ENCODE measurements around the gene ZMAT3. TPM values are rescaled to one million over a fixed set of nuclear protein-coding genes. Genes with fewer than 3 reads are reported as not detected.

The ZMAT3 gene, protein sequence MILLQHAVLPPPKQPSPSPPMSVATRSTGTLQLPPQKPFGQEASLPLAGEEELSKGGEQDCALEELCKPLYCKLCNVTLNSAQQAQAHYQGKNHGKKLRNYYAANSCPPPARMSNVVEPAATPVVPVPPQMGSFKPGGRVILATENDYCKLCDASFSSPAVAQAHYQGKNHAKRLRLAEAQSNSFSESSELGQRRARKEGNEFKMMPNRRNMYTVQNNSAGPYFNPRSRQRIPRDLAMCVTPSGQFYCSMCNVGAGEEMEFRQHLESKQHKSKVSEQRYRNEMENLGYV
- total RNA-seq (2016; rRNA removed; fragmentation: Illumina TruSeq; extraction: Trizol) = 11.4 and 19.4 TPM in 2 replicates
- total RNA-seq (2016; cell fraction: cytosol; rRNA removed; fragmentation: Illumina TruSeq; extraction: Trizol; ENCODE audit: low read depth) = 0.91 and 1.2 TPM in 2 replicates
- total RNA-seq (2016; cell fraction: insoluble cytoplasmic fraction; rRNA removed; fragmentation: Illumina TruSeq; extraction: Trizol) = 10.6 and 18.6 TPM in 2 replicates
- total RNA-seq (2016; cell fraction: membrane; rRNA removed; fragmentation: Illumina TruSeq; extraction: Trizol) = 6.8 and 7.8 TPM in 2 replicates
- 17.8 and 18.6 TPM in 2 replicates for total RNA-seq (2016; cell fraction: nucleus; rRNA removed; fragmentation: Illumina TruSeq; extraction: Trizol)
- polyA plus RNA-seq (2011; rRNA removed) = 9.7 and 11.7 TPM in 2 replicates
- polyA plus RNA-seq (2011; cell fraction: cytosol; rRNA removed) = 7.1 and 7.5 TPM in 2 replicates
- polyA plus RNA-seq (2011; cell fraction: nucleus; rRNA removed) = 7.9 and 8.6 TPM in 2 replicates
- polyA plus RNA-seq (2012) = 7.2 and 8.8 TPM in 2 replicates
- polyA plus RNA-seq (2016; cell fraction: cytosol; fragmentation: Illumina TruSeq; extraction: Trizol; ENCODE audit: low read depth) = 0.79 and 1.1 TPM in 2 replicates
- polyA plus RNA-seq (2016; cell fraction: insoluble cytoplasmic fraction; fragmentation: Illumina TruSeq; extraction: Trizol; ENCODE audit: low read depth) = 19.4 and 19.5 TPM in 2 replicates
- 3.4 and 3.7 TPM in 2 replicates for polyA plus RNA-seq (2016; cell fraction: membrane; fragmentation: Illumina TruSeq; extraction: Trizol; ENCODE audit: low read depth)
- polyA plus RNA-seq (2016; cell fraction: nucleus; fragmentation: Illumina TruSeq; extraction: Trizol; ENCODE audit: insufficient read depth, low read depth) = 16.4 and 17.0 TPM in 2 replicates
- 24.1 and 69.6 TPM in 2 replicates for polyA minus RNA-seq (2011; rRNA and poly(A)+ RNA removed; ENCODE audit: low replicate concordance)
- 25.8 and 27.9 TPM in 2 replicates for polyA minus RNA-seq (2011; cell fraction: cytosol; rRNA and poly(A)+ RNA removed)
- 35.3 and 38.0 TPM in 2 replicates for polyA minus RNA-seq (2011; cell fraction: nucleus; rRNA and poly(A)+ RNA removed)
- percentile 86 among the genes with signal in this experiment for Bru-seq, nascent RNA
- BruChase-seq, experiment 1, labeled RNA remaining after a 6-hour chase = percentile 92 among the genes with signal in this experiment
- BruChase-seq, experiment 2, labeled RNA remaining after a 2-hour chase = percentile 87 among the genes with signal in this experiment
- long read RNA-seq, experiment 1, full-length matches to known transcripts = 1 of 9 reads
- long read RNA-seq, experiment 1, partial matches to known transcripts = 2 of 9 reads
- long read RNA-seq, experiment 1, other reads (novel, unspliced or antisense) = 6 of 9 reads
- long read RNA-seq, experiment 2, partial matches to known transcripts = 0 of 32 reads
- long read RNA-seq, experiment 2, other reads (novel, unspliced or antisense) = 31 of 32 reads

DNA sequence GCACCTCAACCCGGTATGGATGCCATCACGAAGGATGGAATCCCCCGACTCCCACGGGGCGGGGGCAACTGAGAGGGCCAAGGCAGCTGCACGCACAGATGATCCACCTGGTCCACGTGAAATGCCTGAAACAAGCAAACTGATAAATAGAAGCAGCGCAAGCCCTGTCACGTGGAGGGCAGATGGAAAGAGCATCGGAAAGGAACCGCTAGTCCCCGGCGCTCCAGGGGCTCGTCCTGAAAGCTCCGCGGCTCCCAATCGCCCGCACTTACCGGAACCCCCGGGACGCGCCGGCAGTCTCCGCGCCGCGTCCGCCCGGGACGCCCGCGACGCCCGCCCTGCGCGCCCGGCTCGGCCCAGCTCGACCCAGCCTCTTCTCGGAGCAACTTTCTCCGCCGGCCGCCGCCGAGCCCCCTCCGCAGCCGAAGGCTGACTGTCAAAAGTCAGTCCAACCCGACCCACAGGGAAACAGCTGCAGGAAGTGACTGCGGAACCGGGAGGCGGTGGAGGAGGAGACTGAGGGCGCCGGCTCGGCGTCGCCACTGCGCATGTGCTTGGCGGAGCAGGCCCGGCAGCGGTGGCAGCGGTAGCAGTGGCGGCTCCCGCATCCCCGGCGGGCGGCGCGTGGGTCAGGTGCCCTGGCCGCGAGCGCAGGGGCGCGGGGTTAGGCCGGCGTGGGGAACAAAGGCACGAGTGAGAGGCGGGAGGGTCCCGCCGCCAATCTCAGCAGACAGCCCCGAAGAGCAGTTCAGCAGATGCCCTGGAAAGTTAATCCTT is at the start of gene ZMAT3:
Gene ZMAT3, minus strand, starts transcription at position 487 of the 777 bp plus-strand sequence. CDS start 4,057 bp downstream, outside the sequence.
- 0% methylated on average over 9 of the region's 80 CpGs for WGBS (ENCODE audit: low lambda C conversion rate)
- Histone ChIP-seq H3K27ac (ENCODE audit: extremely low read length, insufficient read depth, low read length) (peak within 1 kb of the TSS; percentile 67), H3K9me3 (ENCODE audit: low read length) (no peaks in the 10 kb centered on the region), H3K4me2 (ENCODE audit: low read depth, low read length) (peak within 1 kb of the TSS; percentile 92), H3K9ac (ENCODE audit: insufficient read depth, low read depth, low read length) (peak within 1 kb of the TSS; percentile 71), H4K20me1 (ENCODE audit: insufficient read depth, low read length) (no peaks in the 10 kb centered on the region), H3K79me2 (ENCODE audit: insufficient read depth, low read length) (peaks cover 35% of the 10 kb centered on the region), H3K4me1 (ENCODE audit: insufficient read depth, low read length) (peaks cover 37% of the 10 kb centered on the region), H3K4me3 (replicated peaks in 1 of 3; ENCODE audit: insufficient read depth in 1 of 3, low read depth in 2 of 3, low read length in 3 of 3) (peak within 1 kb of the TSS; percentile 82 to 91 (median 87)), H2AFZ (ENCODE audit: low read length) (peak within 1 kb of the TSS; percentile 89), H3K27me3 (ENCODE audit: control insufficient read depth in 1 of 2, insufficient read depth in 2 of 2, low read length in 2 of 2) (peaks cover 0 to 7% of the 10 kb centered on the region in 2 experiments; a peak in 3 of 5 replicates), H3K36me3 (replicated peaks in 1 of 2; ENCODE audit: control insufficient read depth in 1 of 2, insufficient read depth in 2 of 2, low read length in 2 of 2) (peaks cover 5 to 10% of the 10 kb centered on the region in 2 experiments; a peak in 4 of 5 replicates)
- BruUV-seq (replicated peaks) = no TSS peak
- in situ Hi-C loops (cut with HindIII; ENCODE audit: extremely low pct_ligation_motif_present, low pct_unique_long_range_greater_than_20kb) = no loop called here
- ATAC-seq (peak; percentile 96), FAIRE-seq (peak; percentile 4), DNase-seq (ENCODE audit: low spot score) (peak; percentile 71)
- ChIA-PET CTCF (ENCODE audit: low intra/inter-chr PET ratio, low total read pairs) (no interaction called here), POLR2A (interaction anchor here (0.8 to 1.0 kb wide), 3 partner anchors 10 to 491 kb away, joined by 3 read pairs; partner anchors contain the start of gene ACTL6A)
- intact Hi-C loops (cut with micrococcal nuclease; ENCODE audit: unreplicated experiment) = loop anchor here (2.0 to 5.0 kb wide), 3 partner anchors 57 to 245 kb away; partner anchors contain the start of gene PIK3CA
- peak; percentile 94 for TF ChIP-seq SIN3A (IDR thresholded peaks at IDR 0.05; ENCODE audit: borderline replicate concordance, low read depth, low read length)
- peak; percentile 96 for TF ChIP-seq ZFY (CRISPR knock-in tag; IDR thresholded peaks at IDR 0.05)
- TF ChIP-seq ZNF569 (CRISPR knock-in tag; IDR thresholded peaks at IDR 0.05; ENCODE audit: borderline replicate concordance) = no peak
- TF ChIP-seq NFRKB (IDR thresholded peaks at IDR 0.05) = no peak
- TF ChIP-seq ZBTB44 (CRISPR knock-in tag; IDR thresholded peaks at IDR 0.05) = no peak
- no peak for TF ChIP-seq MZF1 (CRISPR knock-in tag; IDR thresholded peaks at IDR 0.05; ENCODE audit: borderline replicate concordance)
- 0 out of 2 replicates have a peak, but pooled peaks have one; percentile 22 for TF ChIP-seq POGK (CRISPR knock-in tag; conservative IDR thresholded peaks at IDR 0.05)
- TF ChIP-seq, protein P1, sequence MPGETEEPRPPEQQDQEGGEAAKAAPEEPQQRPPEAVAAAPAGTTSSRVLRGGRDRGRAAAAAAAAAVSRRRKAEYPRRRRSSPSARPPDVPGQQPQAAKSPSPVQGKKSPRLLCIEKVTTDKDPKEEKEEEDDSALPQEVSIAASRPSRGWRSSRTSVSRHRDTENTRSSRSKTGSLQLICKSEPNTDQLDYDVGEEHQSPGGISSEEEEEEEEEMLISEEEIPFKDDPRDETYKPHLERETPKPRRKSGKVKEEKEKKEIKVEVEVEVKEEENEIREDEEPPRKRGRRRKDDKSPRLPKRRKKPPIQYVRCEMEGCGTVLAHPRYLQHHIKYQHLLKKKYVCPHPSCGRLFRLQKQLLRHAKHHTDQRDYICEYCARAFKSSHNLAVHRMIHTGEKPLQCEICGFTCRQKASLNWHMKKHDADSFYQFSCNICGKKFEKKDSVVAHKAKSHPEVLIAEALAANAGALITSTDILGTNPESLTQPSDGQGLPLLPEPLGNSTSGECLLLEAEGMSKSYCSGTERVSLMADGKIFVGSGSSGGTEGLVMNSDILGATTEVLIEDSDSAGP (CRISPR knock-in tag; IDR thresholded peaks at IDR 0.05; ENCODE audit: borderline replicate concordance) = peak; percentile 87
- no peak for TF ChIP-seq FOXA1 (IDR thresholded peaks at IDR 0.05)
- TF ChIP-seq FOXA1 (CRISPR knock-in tag; IDR thresholded peaks at IDR 0.05) = no peak
